SKM-1 treated with dmso at 0.1 percent for 144 hours (cell line): ENCODE measurements around the gene RBM7.

Source experiments
- DNase-seq: peaks from one replicate; lab custom pipeline; 2025; ENCODE audit not compliant: unreplicated experiment; lab: John Stamatoyannopoulos, UW

Gene RBM7

GRCh38 chr11:114447444-114447843, 47.0 kb downstream of the RBM7 start:
- no peak for DNase-seq

GRCh38 chr11:114447892-114448291, 47.4 kb downstream of the RBM7 start:
- no peak for DNase-seq

GRCh38 chr11:114448749-114449482, 48.5 kb downstream of the RBM7 start:
- no peak for DNase-seq

- no peak for DNase-seq
These were observed 49.4 kb downstream of the RBM7 start for GRCh38 chr11:114449845-114450244.

GRCh38 chr11:114452399-114452798, 51.9 kb downstream of the RBM7 start:
- no peak for DNase-seq
